Measurements from ENCODE around the gene TBCA. TPM values are rescaled to one million over a fixed set of nuclear protein-coding genes. Genes with fewer than 3 reads are reported as not detected.
A peak's percentile ranks its signal among the peaks of the same experiment; 100 is the strongest.

TBCA gene
- total and polyA plus RNA-seq, 9 of the 15 experiments (the other 6 are each of a cell fraction or from before 2014, with no cell fraction given) = 164 to 661 (median 334) TPM

- TF ChIP-seq PATZ1 (CRISPR knock-in tag; IDR thresholded peaks at IDR 0.05; ENCODE audit: borderline replicate concordance) (no peak), ZNF644 (tag; IDR thresholded peaks at IDR 0.05; ENCODE audit: low read depth) (no peak), RHOXF2B (CRISPR knock-in tag; conservative IDR thresholded peaks at IDR 0.05) (no peak), POLR2H (tag; IDR thresholded peaks at IDR 0.05; ENCODE audit: low read depth) (no peak), ZNF174 (CRISPR knock-in tag; IDR thresholded peaks at IDR 0.05) (no peak), FOS (IDR thresholded peaks at IDR 0.05; ENCODE audit: extremely low read depth, insufficient read length) (no peak), PHF20 (IDR thresholded peaks at IDR 0.05; ENCODE audit: partially characterized antibody) (no peak), GTF2E2 (tag; IDR thresholded peaks at IDR 0.05) (no peak)
These were observed 4.9 kb upstream of the TBCA start (continued) for GRCh38 chr5:77781076-77781475.

- WGBS (ENCODE audit: insufficient coverage, low coverage, missing lambda C conversion rate) = 17% methylated on average over 2 of the region's 2 CpGs
- TSS peak; percentile 96 for BruUV-seq (replicated peaks)
- H2AFZ ChIP-seq (ENCODE audit: low read depth, low read length) = no peak overlapping the region; the same call in 1 of the 2 replicates
- H3K9me3 ChIP-seq (replicated peaks; ENCODE audit: control insufficient read depth, insufficient read depth, low read depth, low read length) = no peaks in the 10 kb centered on the region
- no peak overlapping the region for H3K27ac ChIP-seq (ENCODE audit: extremely low read depth, low read depth, low read length)
- DNase-seq (ENCODE audit: extremely low read depth in 1 of 4, low spot score in 3 of 4) (peak in 1 of 4 experiments; percentile 27), FAIRE-seq (no peak), ATAC-seq (no peak)
- peaks cover 22% of the 10 kb centered on the region for H3K79me2 ChIP-seq (ENCODE audit: control insufficient read depth, insufficient read depth, low read length)
- H3K36me3 ChIP-seq (ENCODE audit: control insufficient read depth, insufficient read depth, low read length) = peaks cover 1% of the 10 kb centered on the region; the same call in 2 of the 3 replicates
- H3K9me1 ChIP-seq (ENCODE audit: control insufficient read depth, insufficient read depth, low read length) = no peaks in the 10 kb centered on the region
- H3K4me1 ChIP-seq (replicated peaks in 1 of 2; ENCODE audit: control insufficient read depth in 2 of 2, insufficient read depth in 2 of 2, low read length in 2 of 2) = peaks cover 3 to 9% of the 10 kb centered on the region in 2 experiments; a peak in 2 of 5 replicates
- H4K20me1 ChIP-seq (replicated peaks; ENCODE audit: control insufficient read depth, insufficient read depth, low read length) = no peaks in the 10 kb centered on the region
- H3K4me3 ChIP-seq = no peak overlapping the region
- ChIA-PET CTCF (ENCODE audit: low intra/inter-chr PET ratio) (no interaction called here), POLR2A (interaction anchor here (1.0 kb wide), 1 partner anchor 19 kb away, joined by 3 read pairs; no protein-coding TSS in a partner anchor)
- no peak overlapping the region for H3K4me2 ChIP-seq (ENCODE audit: insufficient read depth, low read length)
- intact Hi-C loops (cut with micrococcal nuclease) (no loop called here), in situ Hi-C loops (cut with MboI) (no loop called here)
- H3K27me3 ChIP-seq (ENCODE audit: control insufficient read depth in 2 of 2, insufficient read depth in 2 of 2, low read length in 2 of 2) = no peaks in the 10 kb centered on the region; a peak in 1 of 5 replicates
- H3K9ac ChIP-seq (ENCODE audit: insufficient read depth in 1 of 2, low read depth in 2 of 2, low read length in 2 of 2) = no peak overlapping the region
- peak; percentile 82 for TF ChIP-seq CGGBP1 (CRISPR knock-in tag; IDR thresholded peaks at IDR 0.05)
- TF ChIP-seq SNAPC5 (CRISPR knock-in tag; IDR thresholded peaks at IDR 0.05) = 0 out of 2 replicates have a peak, but pooled peaks have one; percentile 4
- peak; percentile 70 for TF ChIP-seq SUPT5H (IDR thresholded peaks at IDR 0.05)
- TF ChIP-seq CBX1 (IDR thresholded peaks at IDR 0.05; ENCODE audit: low read depth) = peak; percentile 82
- peak; percentile 80; the same call in 1 of the 2 replicates for TF ChIP-seq GTF2F1 (IDR thresholded peaks at IDR 0.05; ENCODE audit: low read depth, low read length)
- peak; percentile 30; the same call in 1 of the 2 replicates for TF ChIP-seq RFX1 (IDR thresholded peaks at IDR 0.05)
- peak; percentile 98 for TF ChIP-seq PML (IDR thresholded peaks at IDR 0.05; ENCODE audit: low read length)
- TF ChIP-seq SMAD1 (IDR thresholded peaks at IDR 0.05; ENCODE audit: low read depth, low read length, partially characterized antibody) = peak; percentile 42
- no peak for TF ChIP-seq GTF2A2 (tag; IDR thresholded peaks at IDR 0.05)
These were observed 2.8 kb upstream of the TBCA start for GRCh38 chr5:77778881-77779438.
